ENCODE data around the gene HES7.

HES7 gene

DNA sequence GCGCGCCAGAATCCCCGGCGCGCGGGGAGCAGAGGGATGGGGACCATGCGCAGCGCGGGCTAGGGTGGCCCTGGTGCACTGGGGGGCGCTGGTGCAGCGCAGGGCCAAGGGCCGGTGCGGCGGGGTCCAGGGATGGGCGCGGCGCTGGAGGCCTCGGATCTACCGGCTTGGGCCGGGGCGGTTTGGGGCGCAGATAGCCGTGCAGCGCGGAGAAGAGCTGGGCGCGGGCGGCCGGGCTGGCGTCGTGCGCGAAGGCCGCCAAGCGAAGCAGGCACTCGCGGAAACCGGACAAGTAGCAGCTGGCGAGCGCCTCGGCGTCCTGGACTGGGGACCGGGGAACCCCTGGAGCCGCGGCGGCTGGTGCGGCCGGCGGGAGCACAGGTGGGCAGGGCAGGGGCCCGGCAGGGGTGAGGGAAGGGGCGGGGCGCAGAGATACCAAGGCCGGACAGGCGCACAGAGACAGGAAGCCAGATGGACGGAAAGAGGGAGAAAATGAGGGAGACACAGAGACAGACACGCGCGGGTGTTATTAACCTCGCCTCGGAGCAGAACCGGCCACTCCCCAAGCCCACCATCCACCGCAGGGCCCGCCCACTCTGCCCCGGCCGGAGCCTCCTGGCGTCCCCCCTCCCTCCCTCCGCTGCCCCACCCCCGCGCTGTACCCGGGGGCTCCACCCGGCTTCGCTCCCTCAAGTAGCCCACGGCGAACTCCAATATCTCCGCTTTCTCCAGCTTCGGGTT, 2.1 kb downstream of the HES7 start:
- peak; percentile 58 for DNase-seq (ENCODE audit: low read depth)
- peak overlapping the region; percentile 48 for H3K4me3 ChIP-seq (ENCODE audit: control insufficient read depth, low read depth, low read length)
- TF ChIP-seq, protein P1, sequence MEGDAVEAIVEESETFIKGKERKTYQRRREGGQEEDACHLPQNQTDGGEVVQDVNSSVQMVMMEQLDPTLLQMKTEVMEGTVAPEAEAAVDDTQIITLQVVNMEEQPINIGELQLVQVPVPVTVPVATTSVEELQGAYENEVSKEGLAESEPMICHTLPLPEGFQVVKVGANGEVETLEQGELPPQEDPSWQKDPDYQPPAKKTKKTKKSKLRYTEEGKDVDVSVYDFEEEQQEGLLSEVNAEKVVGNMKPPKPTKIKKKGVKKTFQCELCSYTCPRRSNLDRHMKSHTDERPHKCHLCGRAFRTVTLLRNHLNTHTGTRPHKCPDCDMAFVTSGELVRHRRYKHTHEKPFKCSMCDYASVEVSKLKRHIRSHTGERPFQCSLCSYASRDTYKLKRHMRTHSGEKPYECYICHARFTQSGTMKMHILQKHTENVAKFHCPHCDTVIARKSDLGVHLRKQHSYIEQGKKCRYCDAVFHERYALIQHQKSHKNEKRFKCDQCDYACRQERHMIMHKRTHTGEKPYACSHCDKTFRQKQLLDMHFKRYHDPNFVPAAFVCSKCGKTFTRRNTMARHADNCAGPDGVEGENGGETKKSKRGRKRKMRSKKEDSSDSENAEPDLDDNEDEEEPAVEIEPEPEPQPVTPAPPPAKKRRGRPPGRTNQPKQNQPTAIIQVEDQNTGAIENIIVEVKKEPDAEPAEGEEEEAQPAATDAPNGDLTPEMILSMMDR (conservative IDR thresholded peaks at IDR 0.05; ENCODE audit: control insufficient read depth, insufficient read depth, low read depth, low read length) = no peak

DNA sequence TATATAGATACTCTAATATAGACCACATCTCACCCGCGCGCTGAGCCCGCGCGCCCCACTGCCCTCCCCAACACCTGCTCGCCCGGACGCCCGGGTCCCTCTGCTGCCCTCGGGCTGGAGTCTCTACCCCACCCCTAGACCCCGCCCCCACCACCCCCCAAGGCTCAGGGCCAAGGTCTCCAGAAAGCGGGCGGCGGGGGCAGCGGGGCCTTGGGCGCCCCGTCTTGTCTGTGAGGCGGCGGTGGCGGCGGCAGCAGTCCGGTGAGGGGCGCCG, 2.6 kb downstream of the HES7 start:
- TF ChIP-seq, protein P1 (conservative IDR thresholded peaks at IDR 0.05; ENCODE audit: control insufficient read depth, insufficient read depth, low read depth, low read length) = no peak
- peak overlapping the region; percentile 48 for H3K4me3 ChIP-seq (ENCODE audit: control insufficient read depth, low read depth, low read length)
- DNase-seq (ENCODE audit: low read depth) = no peak

DNA sequence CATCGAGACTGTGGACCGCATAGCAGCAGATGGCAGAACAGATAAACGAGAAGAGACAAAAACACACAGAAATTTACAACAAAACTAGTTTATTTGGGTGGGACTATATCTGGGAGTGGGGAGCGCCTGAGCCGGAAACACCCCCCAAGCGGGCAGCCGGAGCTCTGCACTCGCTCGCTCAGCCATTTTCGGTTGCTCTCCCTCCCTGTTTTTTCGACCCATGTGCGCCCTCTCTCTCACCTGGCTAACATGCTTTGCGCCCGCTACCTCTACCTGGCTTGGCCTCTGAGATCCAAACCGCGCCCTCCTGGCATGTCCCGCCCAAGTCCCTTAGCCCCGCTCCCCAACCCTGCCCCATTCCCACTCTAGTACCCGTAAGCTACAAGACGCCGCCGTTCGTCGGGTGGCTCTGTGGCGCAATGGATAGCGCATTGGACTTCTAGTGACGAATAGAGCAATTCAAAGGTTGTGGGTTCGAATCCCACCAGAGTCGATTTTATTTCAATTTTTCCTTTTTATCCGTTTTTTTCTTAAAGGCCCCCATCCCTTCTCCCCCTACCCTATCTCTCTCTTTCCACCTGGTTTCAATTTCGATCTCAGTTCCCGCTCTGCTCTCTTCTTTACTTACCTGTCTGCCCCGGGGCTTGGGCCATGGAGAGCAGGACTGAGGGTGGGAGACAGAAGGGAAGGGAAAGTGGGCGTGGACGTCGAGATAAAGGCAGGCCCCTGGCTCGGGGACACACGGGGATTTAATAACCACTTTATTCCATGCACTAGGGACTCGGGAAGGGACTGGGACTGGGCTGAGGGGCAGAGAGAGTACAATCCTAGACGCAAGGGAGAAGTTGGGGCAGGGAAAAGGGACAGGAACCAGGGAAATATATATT, 3.1 kb downstream of the HES7 start:
- peak; percentile 79 for DNase-seq (ENCODE audit: low read depth)
- H3K4me3 ChIP-seq (ENCODE audit: control insufficient read depth, low read depth, low read length) = peak overlapping the region; percentile 48
- TF ChIP-seq, protein P1 (conservative IDR thresholded peaks at IDR 0.05; ENCODE audit: control insufficient read depth, insufficient read depth, low read depth, low read length) = peak; percentile 38

DNA sequence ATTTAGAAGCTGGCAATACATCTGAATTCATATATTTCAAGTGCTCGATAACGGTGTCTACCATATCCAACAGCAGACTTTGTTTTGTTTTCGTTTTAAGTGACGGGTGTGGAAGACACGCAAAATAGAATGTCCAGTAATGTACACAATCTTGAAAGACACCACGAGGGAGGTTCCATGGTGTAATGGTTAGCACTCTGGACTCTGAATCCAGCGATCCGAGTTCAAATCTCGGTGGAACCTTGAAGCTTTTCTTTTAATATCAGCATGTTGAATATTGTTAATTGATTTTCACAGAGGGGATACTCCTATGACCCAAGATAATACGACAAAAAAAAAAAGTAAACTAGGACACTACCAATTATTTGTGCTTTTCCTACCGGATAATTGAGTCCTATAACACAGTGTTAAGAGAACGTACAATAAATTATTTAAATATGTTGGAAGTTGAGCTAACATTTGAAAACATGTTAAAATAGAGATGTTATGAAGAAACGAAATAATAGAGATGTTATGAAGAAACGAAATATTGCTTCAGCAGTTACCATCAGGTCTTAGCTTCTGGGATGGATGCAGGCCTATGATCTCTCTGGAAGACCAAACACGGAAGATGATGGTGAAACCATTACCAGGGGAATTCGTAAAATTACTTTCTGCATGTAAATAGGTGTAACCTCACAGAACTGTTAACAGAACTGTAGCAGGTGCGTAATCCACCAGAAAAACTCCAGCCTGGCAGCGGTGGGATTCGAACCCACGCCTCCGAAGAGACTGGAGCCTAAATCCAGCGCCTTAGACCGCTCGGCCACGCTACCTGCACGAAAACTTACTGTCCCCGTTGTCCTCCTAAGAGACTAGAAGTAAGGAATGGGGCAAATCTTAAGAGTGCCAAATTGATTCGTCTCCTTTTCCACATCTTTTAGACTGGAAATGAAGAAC, 4.1 kb downstream of the HES7 start:
- TF ChIP-seq, protein P1 (conservative IDR thresholded peaks at IDR 0.05; ENCODE audit: control insufficient read depth, insufficient read depth, low read depth, low read length) = no peak
- H3K4me3 ChIP-seq (ENCODE audit: control insufficient read depth, low read depth, low read length) = peak overlapping the region; percentile 70
- peak; percentile 94 for DNase-seq (ENCODE audit: low read depth)

DNA sequence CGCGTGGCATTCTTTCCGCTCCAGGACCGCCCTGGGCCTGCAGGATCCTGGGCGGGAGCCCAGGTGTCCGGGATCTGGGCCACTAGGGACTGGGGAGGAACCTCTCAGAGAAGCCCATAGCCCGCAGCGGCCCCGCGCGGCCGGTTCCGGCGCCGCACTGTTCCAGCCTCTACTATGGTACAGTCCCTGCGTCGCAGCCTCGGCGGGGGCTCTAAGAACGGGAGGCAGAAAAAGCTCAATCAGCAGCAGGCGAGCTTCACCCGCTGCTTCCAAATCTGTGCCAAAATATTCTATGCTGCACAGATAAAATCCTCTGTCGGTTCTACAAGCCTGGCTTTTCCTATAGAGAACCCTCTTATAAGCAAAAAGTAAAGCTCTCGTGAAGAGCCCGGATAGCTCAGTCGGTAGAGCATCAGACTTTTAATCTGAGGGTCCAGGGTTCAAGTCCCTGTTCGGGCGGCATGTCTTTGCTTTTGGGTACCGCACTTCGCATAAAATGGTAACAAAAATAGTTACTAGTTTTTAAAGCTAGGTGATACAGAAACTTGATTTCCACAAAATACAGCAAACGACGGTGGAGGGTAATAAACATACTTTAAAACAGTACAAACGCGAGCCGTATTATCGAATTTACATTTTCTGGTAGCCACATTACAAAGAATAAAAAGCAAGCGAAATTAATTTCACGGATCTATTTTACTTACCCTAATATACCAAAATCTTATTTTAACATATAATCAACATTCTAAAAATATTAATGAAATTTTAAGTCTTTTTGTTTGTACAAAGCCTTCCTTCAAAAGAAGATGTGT, 4.9 kb downstream of the HES7 start:
- peak; percentile 77 for DNase-seq (ENCODE audit: low read depth)
- H3K4me3 ChIP-seq (ENCODE audit: control insufficient read depth, low read depth, low read length) = peak overlapping the region; percentile 70
- TF ChIP-seq, protein P1 (conservative IDR thresholded peaks at IDR 0.05; ENCODE audit: control insufficient read depth, insufficient read depth, low read depth, low read length) = peak; percentile 75

All from fibroblast of mammary gland (primary cell).